AG04450 (cell line): ENCODE data around the gene DOP1B. TPM values are rescaled to one million over a fixed set of nuclear protein-coding genes. Genes with fewer than 3 reads are reported as not detected.

Experiments
- CTCF ChIA-PET: fragments of 300-600, 350-600 bp; formaldehyde crosslinking; extraction: SDS; loops from one replicate; lab custom pipeline; 2022; ENCODE audit warnings: antibody characterized with exemption, inconsistent platforms; lab: Charles Lee
- POLR2A ChIA-PET: fragments of 350-600 bp; formaldehyde crosslinking; extraction: SDS; loops from one replicate; lab custom pipeline; 2021; ENCODE audit warnings: antibody characterized with exemption, inconsistent platforms; lab: Yijun Ruan, JAX
- DNase-seq: peaks from one replicate; pipeline ENCODE4 v3.0.0-alpha.2; 2011; ENCODE audit warnings: low read depth, low spot score
- H3K27ac ChIP-seq: one replicate; pipeline ENCODE4 v1.5.1; 2012; ENCODE audit warnings: low read depth, low read length, control low read depth
- H3K27me3 ChIP-seq: one replicate; pipeline ENCODE4 v1.6.0; 2012; ENCODE audit warnings: low read length; ENCODE audit not compliant: control insufficient read depth, insufficient read depth
- H3K4me3 ChIP-seq: 2 replicates; pipeline ENCODE4 v1.5.1; 2011; ENCODE audit warnings: mild to moderate bottlenecking, low read depth, low read length, control low read depth
- H3K9me3 ChIP-seq: 2 replicates; pipeline ENCODE4 v1.5.1; 2012; ENCODE audit warnings: low read length; ENCODE audit not compliant: control insufficient read depth, insufficient read depth
- polyA plus RNA-seq: library from polyadenylated mRNA; depleted of rRNA; stranded (reverse); fragments of >200 nt; gene quantifications from 2 replicates; pipeline ENCODE4 v1.2.3, GENCODE V29; 2011
- TF ChIP-seq, protein P1 (sequence below): IDR thresholded peaks from 2 replicates; pipeline ENCODE4 v1.5.1; 2011; ENCODE audit warnings: low read depth, low read length, control low read depth, inconsistent platforms

The DOP1B gene
- polyA plus RNA-seq, 1 experiment, result 7.3 TPM

DNA sequence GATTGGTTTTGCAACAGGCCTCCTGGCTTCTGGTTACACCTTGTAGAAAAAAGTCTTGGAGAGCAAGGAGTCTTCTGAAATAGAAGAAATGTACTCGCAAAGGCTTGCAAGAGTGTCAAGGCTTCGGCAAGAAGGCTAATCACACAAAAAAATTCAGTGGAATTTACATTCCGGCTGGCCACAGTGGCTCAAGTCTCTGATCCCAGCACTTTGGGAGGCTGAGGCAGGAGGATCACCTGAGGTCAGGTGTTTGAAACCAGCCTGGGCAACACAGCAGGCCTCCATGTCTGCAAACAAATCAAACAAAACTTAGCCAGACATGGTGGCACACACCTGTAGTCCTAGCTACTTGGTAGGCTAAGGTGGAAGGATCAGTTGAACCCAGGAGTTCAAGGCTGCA is 7.7 kb upstream of the DOP1B start:
- no peaks in the 10 kb centered on the region for H3K27me3 ChIP-seq
- no peak for DNase-seq
- ChIA-PET CTCF (interaction anchor here (0.6 to 3.0 kb wide), 2 partner anchors 8 to 13 kb away, joined by 3 to 22 read pairs; no protein-coding TSS in a partner anchor), POLR2A (no interaction called here)
- H3K4me3 ChIP-seq, result no peak overlapping the region
- no peak overlapping the region for H3K27ac ChIP-seq
- H3K9me3 ChIP-seq, result no peaks in the 10 kb centered on the region
- TF ChIP-seq, protein P1, sequence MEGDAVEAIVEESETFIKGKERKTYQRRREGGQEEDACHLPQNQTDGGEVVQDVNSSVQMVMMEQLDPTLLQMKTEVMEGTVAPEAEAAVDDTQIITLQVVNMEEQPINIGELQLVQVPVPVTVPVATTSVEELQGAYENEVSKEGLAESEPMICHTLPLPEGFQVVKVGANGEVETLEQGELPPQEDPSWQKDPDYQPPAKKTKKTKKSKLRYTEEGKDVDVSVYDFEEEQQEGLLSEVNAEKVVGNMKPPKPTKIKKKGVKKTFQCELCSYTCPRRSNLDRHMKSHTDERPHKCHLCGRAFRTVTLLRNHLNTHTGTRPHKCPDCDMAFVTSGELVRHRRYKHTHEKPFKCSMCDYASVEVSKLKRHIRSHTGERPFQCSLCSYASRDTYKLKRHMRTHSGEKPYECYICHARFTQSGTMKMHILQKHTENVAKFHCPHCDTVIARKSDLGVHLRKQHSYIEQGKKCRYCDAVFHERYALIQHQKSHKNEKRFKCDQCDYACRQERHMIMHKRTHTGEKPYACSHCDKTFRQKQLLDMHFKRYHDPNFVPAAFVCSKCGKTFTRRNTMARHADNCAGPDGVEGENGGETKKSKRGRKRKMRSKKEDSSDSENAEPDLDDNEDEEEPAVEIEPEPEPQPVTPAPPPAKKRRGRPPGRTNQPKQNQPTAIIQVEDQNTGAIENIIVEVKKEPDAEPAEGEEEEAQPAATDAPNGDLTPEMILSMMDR, result no peak

DNA sequence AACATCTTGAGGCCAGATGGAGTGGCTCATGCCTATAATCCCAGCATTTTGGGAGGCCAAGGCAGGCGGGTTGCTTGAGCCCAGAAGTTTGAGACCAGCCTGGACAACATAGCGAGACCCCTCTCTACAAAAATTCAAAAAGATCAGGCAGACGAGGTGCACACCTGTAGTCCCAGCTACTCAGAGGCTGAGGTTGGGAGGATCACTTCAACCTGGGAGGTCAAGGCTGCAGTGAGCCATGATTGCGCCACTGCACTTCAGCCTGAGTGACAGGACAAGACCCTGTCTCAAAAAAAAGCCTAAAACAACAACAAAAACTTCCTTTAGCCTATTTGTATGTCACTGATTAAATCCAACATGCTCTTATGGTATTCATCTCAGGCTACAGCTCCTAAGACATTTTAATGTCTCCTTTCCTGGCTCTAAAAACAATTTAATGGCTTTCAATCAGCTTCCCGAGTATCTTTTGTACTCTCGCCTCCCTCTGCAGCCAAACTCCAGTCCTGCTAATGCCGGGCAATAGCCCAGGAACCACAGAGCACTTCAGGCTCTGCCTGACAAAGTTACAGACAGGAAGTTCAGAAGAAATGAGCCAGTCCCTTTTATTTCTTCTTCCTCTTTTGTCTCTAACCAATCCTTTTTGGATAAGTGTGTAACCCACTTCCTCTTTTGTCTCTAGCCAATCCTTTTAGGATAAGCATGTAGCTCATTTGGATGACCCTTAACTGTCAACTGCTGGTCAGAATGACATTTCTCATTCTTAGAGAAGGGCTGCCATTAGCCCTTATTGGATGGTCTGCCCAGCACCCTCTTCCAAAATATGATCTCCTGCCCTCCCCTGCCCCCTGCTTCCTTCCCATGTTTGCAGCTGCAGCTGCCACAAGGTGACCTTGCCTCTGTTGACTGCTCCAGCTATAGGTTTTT is 6.6 kb upstream of the DOP1B start:
- H3K27ac ChIP-seq, result peak overlapping the region; percentile 61

DNA sequence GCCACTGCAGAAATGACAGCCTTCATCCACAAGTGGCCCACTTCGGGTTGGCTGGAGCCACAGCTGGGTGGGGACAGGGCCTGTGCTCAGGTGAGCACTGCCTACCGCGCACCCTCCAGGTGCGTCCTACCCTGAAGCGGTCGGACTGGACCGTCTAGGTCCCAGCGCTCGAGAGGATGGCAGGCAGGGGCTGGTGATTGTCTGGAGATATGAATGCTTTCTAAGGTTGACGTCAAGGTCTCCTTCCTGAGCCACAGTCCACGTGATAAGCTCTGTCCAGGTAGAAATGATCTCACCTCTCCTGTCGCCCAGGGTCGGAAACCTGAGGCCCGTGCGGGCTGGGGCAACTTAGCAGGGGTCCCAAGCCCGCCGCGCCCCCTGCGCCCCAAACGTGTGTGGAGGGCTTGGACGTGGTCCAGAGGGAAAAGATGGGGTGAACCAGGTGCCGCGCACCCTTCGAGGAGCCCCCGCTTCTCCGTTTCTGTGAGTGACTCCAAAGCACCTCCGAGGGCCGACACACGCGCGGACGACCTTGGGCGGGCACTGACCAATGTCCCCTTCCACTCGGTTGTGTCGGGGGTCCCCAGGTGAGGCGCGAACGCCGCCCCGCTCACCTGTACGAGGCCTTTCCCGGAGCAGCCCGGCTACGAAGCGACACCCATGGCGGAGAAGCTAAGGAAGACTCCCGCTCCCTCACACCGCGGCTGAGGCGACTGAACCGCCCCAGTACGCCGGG is 853 bp upstream of the DOP1B start:
- ChIA-PET POLR2A (interaction anchor here (0.7 to 1.4 kb wide), 4 partner anchors 20 to 164 kb away, joined by 3 to 5 read pairs (median 5); partner anchors contain the start of gene MORC3), CTCF (interaction anchor here (1.1 to 1.4 kb wide), 2 partner anchors 14 to 15 kb away, joined by 3 to 5 read pairs; no protein-coding TSS in a partner anchor)
- TF ChIP-seq, protein P1, result no peak
- H3K27ac ChIP-seq, result no peak overlapping the region
- no peaks in the 10 kb centered on the region for H3K27me3 ChIP-seq
- H3K9me3 ChIP-seq, result no peaks in the 10 kb centered on the region; the same call in 1 of the 2 replicates
- H3K4me3 ChIP-seq, result peak overlapping the region; percentile 81
- no peak for DNase-seq

More for the DNA sequence above, 6.6 kb upstream of the DOP1B start:
- TF ChIP-seq, protein P1, result no peak
- H3K27me3 ChIP-seq, result no peaks in the 10 kb centered on the region
- H3K9me3 ChIP-seq, result no peaks in the 10 kb centered on the region
- no peak for DNase-seq
- no peak overlapping the region for H3K4me3 ChIP-seq
- POLR2A ChIA-PET, result no interaction called here
- CTCF ChIA-PET, result interaction anchor here (0.8 to 3.0 kb wide), 2 partner anchors 9 to 13 kb away, joined by 5 to 22 read pairs; no protein-coding TSS in a partner anchor

DNA sequence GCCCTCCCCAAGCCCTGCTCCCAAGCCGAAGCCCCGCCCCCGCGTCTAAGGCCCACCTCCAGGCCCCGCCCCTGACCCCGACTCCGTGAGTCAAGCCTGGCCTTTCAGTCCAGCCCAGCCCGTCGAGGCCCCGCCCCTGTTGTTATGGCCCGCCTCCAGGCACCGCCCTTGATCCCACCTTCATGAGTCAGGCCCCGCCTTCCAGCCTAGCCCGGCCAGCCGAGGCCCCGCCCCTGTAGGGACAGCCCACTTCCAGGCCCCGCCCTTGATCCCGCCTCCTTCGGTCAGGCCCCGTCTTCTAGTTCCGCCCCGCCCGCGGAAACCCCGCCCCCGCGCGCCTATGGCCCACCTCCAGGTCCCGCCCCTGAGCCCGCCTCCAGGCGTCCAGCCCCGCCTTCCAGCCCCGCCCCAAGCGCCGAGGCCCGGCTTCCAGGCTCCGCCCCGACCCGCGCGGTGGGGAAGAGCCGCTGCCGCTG is 247 bp upstream of the DOP1B start:
- TF ChIP-seq, protein P1, result no peak
- Histone ChIP-seq H3K27me3 (no peaks in the 10 kb centered on the region), H3K4me3 (peak overlapping the region; percentile 81), H3K9me3 (no peaks in the 10 kb centered on the region; the same call in 1 of the 2 replicates), H3K27ac (no peak overlapping the region)
- POLR2A ChIA-PET, result interaction anchor here (0.7 to 1.4 kb wide), 4 partner anchors 21 to 164 kb away, joined by 3 to 5 read pairs (median 5); partner anchors contain the start of gene MORC3
- CTCF ChIA-PET, result interaction anchor here (1.4 kb wide), 1 partner anchor 16 kb away, joined by 3 read pairs; no protein-coding TSS in a partner anchor
- peak; percentile 99 for DNase-seq
